ENCODE data around the gene GPR157.

The GPR157 gene

GRCh38 chr1:9135073-9135836 is 6.4 kb upstream of the GPR157 start:
- peak in 2 of 3 donors; percentile 81 to 83 for DNase-seq
- CTCF ChIA-PET: interaction anchor here (2.1 kb wide), 1 partner anchor 12 kb away, joined by 5 read pairs; no protein-coding TSS in a partner anchor
- no peaks in the 10 kb centered on the region for H3K9me3 ChIP-seq (ENCODE audit: control extremely low read depth in 1 of 5, control insufficient read depth in 4 of 5, insufficient read depth in 2 of 5, low read depth in 1 of 5, low read length in 4 of 5)
- no peaks in the 10 kb centered on the region for H3K36me3 ChIP-seq (ENCODE audit: control insufficient read depth in 4 of 4, insufficient read depth in 4 of 4, low read length in 3 of 4)
- peaks cover 0 to 16% (median 8%) of the 10 kb centered on the region in 4 experiments for H3K4me1 ChIP-seq (ENCODE audit: control extremely low read depth in 1 of 4, control insufficient read depth in 4 of 4, insufficient read depth in 4 of 4, low read length in 3 of 4)
- no peak overlapping the region for H3K4me3 ChIP-seq (ENCODE audit: control insufficient read depth in 1 of 7, extremely low read depth in 1 of 7, insufficient read depth in 4 of 7, low read depth in 2 of 7, low read length in 6 of 7)
- no peak overlapping the region for H3K27ac ChIP-seq (ENCODE audit: insufficient read depth in 1 of 2, low read depth in 1 of 2, low read length in 2 of 2, poor library complexity in 1 of 2, severe bottlenecking in 2 of 2)
- POLR2A ChIA-PET: no interaction called here
- H3K27me3 ChIP-seq (replicated peaks in 2 of 5; ENCODE audit: control insufficient read depth in 4 of 5, insufficient read depth in 5 of 5, low read length in 4 of 5): peaks cover 0 to 4% (median 0%) of the 10 kb centered on the region in 5 experiments
- 89% methylated on average over 3 of the region's 10 CpGs for whole genome bisulfite sequencing (ENCODE audit: insufficient coverage)

- Histone ChIP-seq H3K4me1 (ENCODE audit: control extremely low read depth in 1 of 4, control insufficient read depth in 4 of 4, insufficient read depth in 4 of 4, low read length in 3 of 4) (peaks cover 0 to 16% (median 8%) of the 10 kb centered on the region in 4 experiments), H3K27ac (ENCODE audit: insufficient read depth in 1 of 2, low read depth in 1 of 2, low read length in 2 of 2, poor library complexity in 1 of 2, severe bottlenecking in 2 of 2) (no peak overlapping the region), H3K4me3 (ENCODE audit: control insufficient read depth in 1 of 7, extremely low read depth in 1 of 7, insufficient read depth in 4 of 7, low read depth in 2 of 7, low read length in 6 of 7) (no peak overlapping the region), H3K36me3 (ENCODE audit: control insufficient read depth in 4 of 4, insufficient read depth in 4 of 4, low read length in 3 of 4) (no peaks in the 10 kb centered on the region), H3K27me3 (replicated peaks in 2 of 5; ENCODE audit: control insufficient read depth in 4 of 5, insufficient read depth in 5 of 5, low read length in 4 of 5) (peaks cover 0 to 3% (median 0%) of the 10 kb centered on the region in 5 experiments), H3K9me3 (ENCODE audit: control extremely low read depth in 1 of 5, control insufficient read depth in 4 of 5, insufficient read depth in 2 of 5, low read depth in 1 of 5, low read length in 4 of 5) (no peaks in the 10 kb centered on the region)
- ChIA-PET CTCF (interaction anchor here (0.7 to 5.0 kb wide), 4 partner anchors 8 to 32 kb away, joined by 3 to 23 read pairs (median 4); no protein-coding TSS in a partner anchor), POLR2A (interaction anchor here (0.6 kb wide), 1 partner anchor 86 kb away, joined by 4 read pairs; no protein-coding TSS in a partner anchor)
- no peak for DNase-seq
- WGBS (ENCODE audit: insufficient coverage): 94% methylated on average over 2 of the region's 5 CpGs
These were observed 5.1 kb upstream of the GPR157 start for GRCh38 chr1:9133870-9134585.

- peak; percentile 86 to 92 (median 90) for DNase-seq
- Histone ChIP-seq H3K4me1 (ENCODE audit: control extremely low read depth in 1 of 4, control insufficient read depth in 4 of 4, insufficient read depth in 4 of 4, low read length in 3 of 4) (peaks cover 0 to 18% (median 14%) of the 10 kb centered on the region in 4 experiments), H3K27ac (ENCODE audit: insufficient read depth in 1 of 2, low read depth in 1 of 2, low read length in 2 of 2, poor library complexity in 1 of 2, severe bottlenecking in 2 of 2) (no peak overlapping the region), H3K9me3 (ENCODE audit: control extremely low read depth in 1 of 5, control insufficient read depth in 4 of 5, insufficient read depth in 2 of 5, low read depth in 1 of 5, low read length in 4 of 5) (no peaks in the 10 kb centered on the region), H3K4me3 (ENCODE audit: control insufficient read depth in 1 of 7, extremely low read depth in 1 of 7, insufficient read depth in 4 of 7, low read depth in 2 of 7, low read length in 6 of 7) (peak overlapping the region in 6 of 7 experiments; percentile 35 to 84 (median 53)), H3K27me3 (replicated peaks in 2 of 5; ENCODE audit: control insufficient read depth in 4 of 5, insufficient read depth in 5 of 5, low read length in 4 of 5) (peaks cover 0 to 11% (median 0%) of the 10 kb centered on the region in 5 experiments), H3K36me3 (ENCODE audit: control insufficient read depth in 4 of 4, insufficient read depth in 4 of 4, low read length in 3 of 4) (no peaks in the 10 kb centered on the region)
- 0% methylated on average over 16 of the region's 46 CpGs for WGBS (ENCODE audit: insufficient coverage)
- POLR2A ChIA-PET: interaction anchor here (1.1 kb wide), 1 partner anchor 14 kb away, joined by 6 read pairs; no protein-coding TSS in a partner anchor
- CTCF ChIA-PET: interaction anchor here (0.5 to 5.0 kb wide), 5 partner anchors 9 to 25 kb away, joined by 3 to 23 read pairs (median 3); no protein-coding TSS in a partner anchor
These were observed 552 bp upstream of the GPR157 start for GRCh38 chr1:9129266-9130041.

GRCh38 chr1:9128166-9128519 is 759 bp downstream of the GPR157 start:
- Histone ChIP-seq H3K4me3 (ENCODE audit: control insufficient read depth in 1 of 7, extremely low read depth in 1 of 7, insufficient read depth in 4 of 7, low read depth in 2 of 7, low read length in 6 of 7) (peak overlapping the region in 6 of 7 experiments; percentile 51 to 84 (median 71)), H3K36me3 (ENCODE audit: control insufficient read depth in 4 of 4, insufficient read depth in 4 of 4, low read length in 3 of 4) (no peaks in the 10 kb centered on the region), H3K27ac (ENCODE audit: insufficient read depth in 1 of 2, low read depth in 1 of 2, low read length in 2 of 2, poor library complexity in 1 of 2, severe bottlenecking in 2 of 2) (no peak overlapping the region), H3K4me1 (ENCODE audit: control extremely low read depth in 1 of 4, control insufficient read depth in 4 of 4, insufficient read depth in 4 of 4, low read length in 3 of 4) (peaks cover 0 to 18% (median 14%) of the 10 kb centered on the region in 4 experiments), H3K27me3 (replicated peaks in 2 of 5; ENCODE audit: control insufficient read depth in 4 of 5, insufficient read depth in 5 of 5, low read length in 4 of 5) (peaks cover 0 to 9% (median 0%) of the 10 kb centered on the region in 5 experiments), H3K9me3 (ENCODE audit: control extremely low read depth in 1 of 5, control insufficient read depth in 4 of 5, insufficient read depth in 2 of 5, low read depth in 1 of 5, low read length in 4 of 5) (no peaks in the 10 kb centered on the region)
- ChIA-PET CTCF (interaction anchor here (3.1 kb wide), 1 partner anchor 17 kb away, joined by 13 read pairs; no protein-coding TSS in a partner anchor), POLR2A (no interaction called here)
- peak in 2 of 3 donors; percentile 16 to 30 for DNase-seq
- WGBS (ENCODE audit: insufficient coverage): 21% methylated on average over 9 of the region's 16 CpGs

GRCh38 chr1:9127395-9128165 is 1.3 kb downstream of the GPR157 start:
- 88% methylated on average over 18 of the region's 19 CpGs for WGBS (ENCODE audit: insufficient coverage)
- H3K36me3 ChIP-seq (ENCODE audit: control insufficient read depth in 4 of 4, insufficient read depth in 4 of 4, low read length in 3 of 4): no peaks in the 10 kb centered on the region
- H3K27ac ChIP-seq (ENCODE audit: insufficient read depth in 1 of 2, low read depth in 1 of 2, low read length in 2 of 2, poor library complexity in 1 of 2, severe bottlenecking in 2 of 2): no peak overlapping the region
- peaks cover 0 to 18% (median 14%) of the 10 kb centered on the region in 4 experiments for H3K4me1 ChIP-seq (ENCODE audit: control extremely low read depth in 1 of 4, control insufficient read depth in 4 of 4, insufficient read depth in 4 of 4, low read length in 3 of 4)
- ChIA-PET POLR2A (interaction anchor here (0.6 kb wide), 1 partner anchor 52 kb away, joined by 3 read pairs; no protein-coding TSS in a partner anchor), CTCF (interaction anchor here (1.0 to 3.1 kb wide), 3 partner anchors 10 to 29 kb away, joined by 4 to 13 read pairs (median 4); no protein-coding TSS in a partner anchor)
- no peak for DNase-seq
- H3K27me3 ChIP-seq (replicated peaks in 2 of 5; ENCODE audit: control insufficient read depth in 4 of 5, insufficient read depth in 5 of 5, low read length in 4 of 5): peaks cover 0 to 9% (median 0%) of the 10 kb centered on the region in 5 experiments
- H3K9me3 ChIP-seq (ENCODE audit: control extremely low read depth in 1 of 5, control insufficient read depth in 4 of 5, insufficient read depth in 2 of 5, low read depth in 1 of 5, low read length in 4 of 5): no peaks in the 10 kb centered on the region
- peak overlapping the region in 4 of 7 experiments; percentile 58 to 84 (median 82) for H3K4me3 ChIP-seq (ENCODE audit: control insufficient read depth in 1 of 7, extremely low read depth in 1 of 7, insufficient read depth in 4 of 7, low read depth in 2 of 7, low read length in 6 of 7)

GRCh38 chr1:9126511-9126910 is 2.4 kb downstream of the GPR157 start:
- 100% methylated on average over 1 of the region's 2 CpGs for WGBS (ENCODE audit: insufficient coverage)
- DNase-seq: no peak
- no peaks in the 10 kb centered on the region for H3K36me3 ChIP-seq (ENCODE audit: control insufficient read depth in 4 of 4, insufficient read depth in 4 of 4, low read length in 3 of 4)
- H3K4me1 ChIP-seq (ENCODE audit: control extremely low read depth in 1 of 4, control insufficient read depth in 4 of 4, insufficient read depth in 4 of 4, low read length in 3 of 4): peaks cover 0 to 18% (median 13%) of the 10 kb centered on the region in 4 experiments
- ChIA-PET POLR2A (interaction anchor here (0.7 kb wide), 2 partner anchors 9 to 601 kb away, joined by 8 to 15 read pairs; no protein-coding TSS in a partner anchor), CTCF (interaction anchor here (1.0 to 3.1 kb wide), 3 partner anchors 9 to 27 kb away, joined by 4 to 13 read pairs (median 4); no protein-coding TSS in a partner anchor)
- peaks cover 0 to 9% (median 0%) of the 10 kb centered on the region in 5 experiments for H3K27me3 ChIP-seq (replicated peaks in 2 of 5; ENCODE audit: control insufficient read depth in 4 of 5, insufficient read depth in 5 of 5, low read length in 4 of 5)
- no peaks in the 10 kb centered on the region for H3K9me3 ChIP-seq (ENCODE audit: control extremely low read depth in 1 of 5, control insufficient read depth in 4 of 5, insufficient read depth in 2 of 5, low read depth in 1 of 5, low read length in 4 of 5)
- no peak overlapping the region for H3K4me3 ChIP-seq (ENCODE audit: control insufficient read depth in 1 of 7, extremely low read depth in 1 of 7, insufficient read depth in 4 of 7, low read depth in 2 of 7, low read length in 6 of 7)
- H3K27ac ChIP-seq (ENCODE audit: insufficient read depth in 1 of 2, low read depth in 1 of 2, low read length in 2 of 2, poor library complexity in 1 of 2, severe bottlenecking in 2 of 2): no peak overlapping the region

All from common myeloid progenitor, CD34-positive (primary cell).